ENCODE measurements around the gene UBE4B.
"Not testable (repeated sequence)": the region's sequence is repeated elsewhere in the genome, so short reads cannot be mapped to it uniquely, and the experiment has no call there.

Gene UBE4B

DNA sequence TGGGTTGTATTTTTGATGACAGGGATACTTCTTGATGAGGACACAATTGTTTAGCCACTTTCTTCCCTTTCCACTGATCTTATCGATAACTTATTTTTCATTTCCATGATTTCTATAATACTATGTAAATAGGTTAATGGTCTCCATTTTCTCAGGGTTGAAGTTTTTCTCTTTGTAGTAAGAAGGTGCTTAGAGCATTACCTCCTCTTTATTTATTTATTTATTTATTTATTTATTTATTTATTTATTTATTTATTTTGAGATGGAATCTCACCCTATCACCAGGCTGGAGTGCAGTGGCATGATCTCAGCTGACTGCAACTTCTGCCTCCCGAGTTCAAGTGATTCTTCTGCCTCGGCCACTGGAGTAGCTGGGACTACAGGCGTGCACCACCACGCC is 70.4 kb downstream of the UBE4B start:
- TF ChIP-seq, protein P1, sequence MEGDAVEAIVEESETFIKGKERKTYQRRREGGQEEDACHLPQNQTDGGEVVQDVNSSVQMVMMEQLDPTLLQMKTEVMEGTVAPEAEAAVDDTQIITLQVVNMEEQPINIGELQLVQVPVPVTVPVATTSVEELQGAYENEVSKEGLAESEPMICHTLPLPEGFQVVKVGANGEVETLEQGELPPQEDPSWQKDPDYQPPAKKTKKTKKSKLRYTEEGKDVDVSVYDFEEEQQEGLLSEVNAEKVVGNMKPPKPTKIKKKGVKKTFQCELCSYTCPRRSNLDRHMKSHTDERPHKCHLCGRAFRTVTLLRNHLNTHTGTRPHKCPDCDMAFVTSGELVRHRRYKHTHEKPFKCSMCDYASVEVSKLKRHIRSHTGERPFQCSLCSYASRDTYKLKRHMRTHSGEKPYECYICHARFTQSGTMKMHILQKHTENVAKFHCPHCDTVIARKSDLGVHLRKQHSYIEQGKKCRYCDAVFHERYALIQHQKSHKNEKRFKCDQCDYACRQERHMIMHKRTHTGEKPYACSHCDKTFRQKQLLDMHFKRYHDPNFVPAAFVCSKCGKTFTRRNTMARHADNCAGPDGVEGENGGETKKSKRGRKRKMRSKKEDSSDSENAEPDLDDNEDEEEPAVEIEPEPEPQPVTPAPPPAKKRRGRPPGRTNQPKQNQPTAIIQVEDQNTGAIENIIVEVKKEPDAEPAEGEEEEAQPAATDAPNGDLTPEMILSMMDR (IDR thresholded peaks at IDR 0.05; ENCODE audit: low read depth, low read length) = no peak
- no peak for DNase-seq
- H3K9me3 ChIP-seq = no peaks in the 10 kb centered on the region
- H3K4me1 ChIP-seq = no peaks in the 10 kb centered on the region
- H3K36me3 ChIP-seq = peaks cover 5% of the 10 kb centered on the region
- H3K27me3 ChIP-seq = no peaks in the 10 kb centered on the region
- no peak overlapping the region for H3K4me3 ChIP-seq (ENCODE audit: low read depth, low read length)

- peaks cover 5% of the 10 kb centered on the region for H3K36me3 ChIP-seq
Measured at GRCh38 chr1:10104834-10105233, 72.1 kb downstream of the UBE4B start.

DNA sequence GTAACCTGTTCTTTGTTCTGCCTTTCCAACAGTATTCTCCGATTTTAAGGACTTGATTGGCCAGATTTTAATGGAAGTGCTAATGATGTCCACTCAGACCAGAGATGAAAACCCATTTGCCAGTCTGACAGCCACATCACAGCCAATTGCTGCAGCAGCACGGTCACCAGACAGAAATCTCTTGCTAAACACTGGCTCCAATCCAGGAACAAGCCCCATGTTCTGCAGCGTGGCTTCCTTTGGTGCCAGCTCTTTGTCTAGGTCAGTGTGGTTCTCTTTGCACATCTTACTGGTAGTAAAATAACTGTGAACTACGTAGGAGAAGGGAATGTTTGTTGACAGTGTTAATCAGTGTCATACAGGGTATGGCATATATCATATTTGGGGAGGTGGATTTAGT is 72.7 kb downstream of the UBE4B start:
- TF ChIP-seq, protein P1 (IDR thresholded peaks at IDR 0.05; ENCODE audit: low read depth, low read length) = no peak
- peak; percentile 5 for DNase-seq
- Histone ChIP-seq H3K9me3 (no peaks in the 10 kb centered on the region), H3K4me1 (no peaks in the 10 kb centered on the region), H3K27me3 (no peaks in the 10 kb centered on the region), H3K4me3 (ENCODE audit: low read depth, low read length) (no peak overlapping the region), H3K36me3 (peaks cover 5% of the 10 kb centered on the region)

More at GRCh38 chr1:10104834-10105233, 72.1 kb downstream of the UBE4B start:
- DNase-seq = no peak
- no peaks in the 10 kb centered on the region for H3K4me1 ChIP-seq
- H3K27me3 ChIP-seq = no peaks in the 10 kb centered on the region
- H3K9me3 ChIP-seq = no peaks in the 10 kb centered on the region
- H3K4me3 ChIP-seq (ENCODE audit: low read depth, low read length) = no peak overlapping the region
- TF ChIP-seq, protein P1 (IDR thresholded peaks at IDR 0.05; ENCODE audit: low read depth, low read length) = no peak

DNA sequence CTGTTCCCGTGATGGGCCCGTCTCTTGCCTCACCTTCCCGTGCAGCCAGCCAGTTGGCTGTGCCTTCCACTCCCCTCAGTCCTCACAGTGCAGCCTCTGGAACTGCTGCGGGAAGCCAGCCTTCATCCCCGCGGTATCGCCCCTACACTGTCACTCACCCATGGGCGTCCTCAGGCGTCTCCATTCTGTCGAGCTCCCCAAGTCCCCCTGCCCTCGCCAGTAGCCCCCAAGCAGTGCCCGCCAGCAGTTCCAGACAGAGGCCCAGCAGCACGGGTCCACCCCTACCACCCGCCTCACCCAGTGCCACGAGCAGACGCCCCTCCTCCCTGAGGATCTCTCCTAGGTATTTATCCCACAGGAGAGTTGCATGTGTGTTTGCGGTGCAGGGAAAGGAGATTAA is 73.5 kb downstream of the UBE4B start:
- Histone ChIP-seq H3K4me3 (ENCODE audit: low read depth, low read length) (no peak overlapping the region), H3K36me3 (peaks cover 5% of the 10 kb centered on the region), H3K27me3 (no peaks in the 10 kb centered on the region), H3K9me3 (no peaks in the 10 kb centered on the region), H3K4me1 (no peaks in the 10 kb centered on the region)
- DNase-seq = no peak
- TF ChIP-seq, protein P1 (IDR thresholded peaks at IDR 0.05; ENCODE audit: low read depth, low read length) = no peak

- Histone ChIP-seq H3K27me3 (no peaks in the 10 kb centered on the region), H3K4me1 (no peaks in the 10 kb centered on the region), H3K36me3 (peaks cover 5% of the 10 kb centered on the region), H3K4me3 (ENCODE audit: low read depth, low read length) (no peak overlapping the region), H3K9me3 (no peaks in the 10 kb centered on the region)
- no peak for DNase-seq
- TF ChIP-seq, protein P1 (IDR thresholded peaks at IDR 0.05; ENCODE audit: low read depth, low read length) = no peak
Measured at GRCh38 chr1:10106756-10107475, 74.2 kb downstream of the UBE4B start.

GRCh38 chr1:10107476-10107847 is 74.7 kb downstream of the UBE4B start:
- H3K4me3 ChIP-seq (ENCODE audit: low read depth, low read length); H3K4me1 ChIP-seq; H3K36me3 ChIP-seq; H3K9me3 ChIP-seq; H3K27me3 ChIP-seq; DNase-seq: not testable (repeated sequence)
